OCI-LY7 (cell line): ENCODE measurements around the gene IL1RAPL1. TPM values are rescaled to one million over a fixed set of nuclear protein-coding genes. Genes with fewer than 3 reads are reported as not detected.

Experiments
- BruUV-seq: library from RNA; stranded (reverse); fragments of 400-500 nt; replicated peaks from 2 replicates; lab custom pipeline; 2021; lab: Mats Ljungman, UMichigan
- CTCF ChIA-PET: fragments of 300-600 bp; sonication (Branson Sonifier 250); formaldehyde crosslinking; loops from one replicate; lab custom pipeline; 2022; ENCODE audit warnings: antibody characterized with exemption; ENCODE audit not compliant: unreplicated experiment; lab: Charles Lee
- POLR2A ChIA-PET: fragments of 300-600 bp; sonication (Branson Sonifier 250); formaldehyde crosslinking; loops from one replicate; lab custom pipeline; 2022; ENCODE audit warnings: antibody characterized with exemption; lab: Charles Lee
- DNase-seq: peaks from one replicate; pipeline ENCODE4 v3.0.0-alpha.2; 2015; ENCODE audit warnings: low spot score
- H2AFZ ChIP-seq: fragments of 200-600 bp; sonication (generic), shearing (Covaris generic); 2 replicates; pipeline ENCODE4 v1.6.1; 2014; ENCODE audit warnings: mild to moderate bottlenecking, antibody characterized with exemption, low read length, moderate library complexity
- H3K27ac ChIP-seq: fragments of 200-600 bp; sonication (generic); 2 replicates; pipeline ENCODE4 v1.5.1; 2014; ENCODE audit warnings: mixed run types, low read depth, mild to moderate bottlenecking, moderate library complexity, low read length, inconsistent platforms; ENCODE audit not compliant: poor library complexity, severe bottlenecking
- H3K36me3 ChIP-seq: fragments of 200-600 bp; sonication (generic); 2 replicates; pipeline ENCODE4 v1.6.1; 2014; ENCODE audit warnings: mild to moderate bottlenecking, antibody characterized with exemption, low read length, moderate library complexity, mixed read lengths; ENCODE audit not compliant: insufficient read depth
- H3K4me1 ChIP-seq: fragments of 200-600 bp; sonication (generic); 2 replicates; pipeline ENCODE4 v1.5.1; 2014; ENCODE audit warnings: mild to moderate bottlenecking, low read length; ENCODE audit not compliant: insufficient read depth, poor library complexity, severe bottlenecking
- H3K4me2 ChIP-seq: fragments of 200-600 bp; sonication (generic); 2 replicates; pipeline ENCODE4 v1.6.1; 2014; ENCODE audit warnings: mild to moderate bottlenecking, low read length
- H3K4me3 ChIP-seq: fragments of 200-600 bp; sonication (generic); 2 replicates; pipeline ENCODE4 v1.5.1; 2014; ENCODE audit warnings: mild to moderate bottlenecking, low read depth, low read length; ENCODE audit not compliant: poor library complexity, severe bottlenecking
- H3K79me2 ChIP-seq: fragments of 200-600 bp; sonication (generic); 2 replicates; pipeline ENCODE4 v1.6.1; 2016; ENCODE audit warnings: low read depth, mild to moderate bottlenecking, low read length, moderate library complexity, mixed read lengths; ENCODE audit not compliant: insufficient read depth
- H3K9me2 ChIP-seq: fragments of 200-600 bp; sonication (generic); 2 replicates; pipeline ENCODE4 v1.6.1; 2016; ENCODE audit warnings: mild to moderate bottlenecking, low read length, mixed read lengths; ENCODE audit not compliant: insufficient read depth
- H3K9me3 ChIP-seq: fragments of 200-600 bp; sonication (generic); 2 replicates; pipeline ENCODE4 v1.6.1; 2014; ENCODE audit warnings: mild to moderate bottlenecking, mixed run types, low read length, mixed read lengths
- H4K20me1 ChIP-seq: fragments of 200-600 bp; sonication (generic); 2 replicates; pipeline ENCODE4 v1.6.1; 2014; ENCODE audit warnings: mild to moderate bottlenecking, antibody characterized with exemption, low read length, moderate library complexity, mixed read lengths; ENCODE audit not compliant: insufficient read depth
- CTCF ChIP-seq: fragments of 200-600 bp; sonication (generic); conservative IDR thresholded peaks from 2 replicates; pipeline ENCODE4 v1.5.1; 2014; ENCODE audit warnings: mild to moderate bottlenecking, antibody characterized with exemption, low read length, moderate library complexity, mixed read lengths
- EZH2phosphoT487 ChIP-seq: fragments of 200-600 bp; sonication (generic); IDR thresholded peaks from 2 replicates; pipeline ENCODE4 v1.6.1; 2018; ENCODE audit warnings: low read depth, borderline replicate concordance, mild to moderate bottlenecking, mixed run types, antibody characterized with exemption, low read length, moderate library complexity, mixed read lengths
- intact Hi-C: fragments of 100-400 bp; cut with micrococcal nuclease; formaldehyde crosslinking; loops from one replicate; pipeline ENCODE4 v1.10.0; 2022; ENCODE audit not compliant: unreplicated experiment
- total RNA-seq, 2 experiments: library from RNA; depleted of rRNA in 1 of 2; stranded (reverse); fragments of >200 nt in 1 of 2; shearing (Covaris generic) in 1 of 2; gene quantifications; 2 replicates each; pipeline ENCODE4 v1.2.3, GENCODE V29; 2014 to 2022

Gene IL1RAPL1
- total RNA-seq, 2 experiments from 2014 or later, result not detected

- intact Hi-C loops, result no loop called here
- no TSS peak for BruUV-seq
- H3K36me3 ChIP-seq, result no peaks in the 10 kb centered on the region
- H3K79me2 ChIP-seq, result no peaks in the 10 kb centered on the region
- H3K9me2 ChIP-seq, result no peaks in the 10 kb centered on the region
- no peak overlapping the region for H3K27ac ChIP-seq
- H2AFZ ChIP-seq, result no peak overlapping the region
- TF ChIP-seq CTCF (no peak), EZH2phosphoT487 (no peak)
- H4K20me1 ChIP-seq, result no peaks in the 10 kb centered on the region
- DNase-seq, result no peak
- POLR2A ChIA-PET, result no interaction called here
- CTCF ChIA-PET, result no interaction called here
- H3K4me1 ChIP-seq, result no peaks in the 10 kb centered on the region
- H3K9me3 ChIP-seq, result no peaks in the 10 kb centered on the region
- H3K4me3 ChIP-seq, result no peak overlapping the region
- H3K4me2 ChIP-seq, result no peak overlapping the region
Measured at GRCh38 chrX:29913647-29914046, 1326.4 kb downstream of the IL1RAPL1 start.

- Histone ChIP-seq H3K9me2 (no peaks in the 10 kb centered on the region), H2AFZ (no peak overlapping the region), H3K4me1 (no peaks in the 10 kb centered on the region), H3K36me3 (no peaks in the 10 kb centered on the region), H3K27ac (no peak overlapping the region), H3K4me3 (no peak overlapping the region), H3K79me2 (no peaks in the 10 kb centered on the region), H3K9me3 (no peaks in the 10 kb centered on the region), H3K4me2 (no peak overlapping the region), H4K20me1 (no peaks in the 10 kb centered on the region)
- ChIA-PET POLR2A (no interaction called here), CTCF (no interaction called here)
- no TSS peak for BruUV-seq
- intact Hi-C loops, result no loop called here
- TF ChIP-seq EZH2phosphoT487 (no peak), CTCF (no peak)
- DNase-seq, result no peak
Measured at GRCh38 chrX:29922607-29923006, 1335.4 kb downstream of the IL1RAPL1 start.

DNA sequence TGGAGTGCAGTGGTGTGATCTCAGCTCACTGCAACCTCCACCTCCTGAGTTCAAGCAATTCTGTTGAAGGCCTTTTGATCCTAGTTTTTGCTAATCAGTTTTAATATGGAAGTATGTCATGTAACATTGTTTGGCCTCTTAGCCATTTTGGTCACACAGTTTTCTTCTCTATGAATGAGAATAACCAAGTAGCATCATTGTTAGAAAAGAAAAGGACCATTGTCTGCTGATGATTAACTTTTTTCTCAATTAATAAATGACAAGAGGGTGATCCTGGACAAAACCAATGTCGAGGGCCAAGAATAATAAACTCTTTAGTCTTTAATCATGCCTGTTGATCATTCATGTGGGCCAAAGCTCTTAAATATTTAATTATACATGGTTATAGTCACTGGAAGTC is 1338.8 kb downstream of the IL1RAPL1 start:
- intact Hi-C loops, result no loop called here
- H3K79me2 ChIP-seq, result no peaks in the 10 kb centered on the region
- H3K27ac ChIP-seq, result no peak overlapping the region
- POLR2A ChIA-PET, result no interaction called here
- no peaks in the 10 kb centered on the region for H3K9me2 ChIP-seq
- TF ChIP-seq CTCF, result no peak
- TF ChIP-seq EZH2phosphoT487, result no peak
- no TSS peak for BruUV-seq
- DNase-seq, result no peak
- H2AFZ ChIP-seq, result no peak overlapping the region
- no peak overlapping the region for H3K4me3 ChIP-seq
- no peaks in the 10 kb centered on the region for H3K36me3 ChIP-seq
- no peaks in the 10 kb centered on the region for H4K20me1 ChIP-seq
- H3K4me1 ChIP-seq, result no peaks in the 10 kb centered on the region
- H3K9me3 ChIP-seq, result no peaks in the 10 kb centered on the region
- CTCF ChIA-PET, result no interaction called here
- H3K4me2 ChIP-seq, result no peak overlapping the region
